Right renal cortex interstitium (tissue), 3 donors: Measurements from ENCODE around the gene CBFB. TPM values are rescaled to one million over a fixed set of nuclear protein-coding genes. Genes with fewer than 3 reads are reported as not detected.
"Not testable (repeated sequence)": the region's sequence is repeated elsewhere in the genome, so short reads cannot be mapped to it uniquely, and the experiment has no call there.

Source experiments
- DNase-seq, 3 donors: peaks; one replicate each; pipeline ENCODE4 v3.0.0-alpha.2; 2013; ENCODE audit warnings: low read depth in 3 of 3, low spot score in 2 of 3
- polyA plus RNA-seq, 3 donors: library from polyadenylated mRNA; unstranded; fragments of 120-200 nt; gene quantifications; one replicate each; pipeline ENCODE4 v1.2.1, GENCODE V29; 2013; ENCODE audit not compliant: insufficient read length in 3 of 3

CBFB gene
- polyA plus RNA-seq = 10 to 100 TPM; 64.9 to 70.8 (median 66.6) TPM

- peak in 1 of 3 donors; percentile 75 for DNase-seq
These were observed at the start of gene CBFB for GRCh38 chr16:67028696-67029253. Gene CBFB (plus strand): TSS chr16:67029149. CDS start chr16:67029408, 259 bp downstream.

DNA sequence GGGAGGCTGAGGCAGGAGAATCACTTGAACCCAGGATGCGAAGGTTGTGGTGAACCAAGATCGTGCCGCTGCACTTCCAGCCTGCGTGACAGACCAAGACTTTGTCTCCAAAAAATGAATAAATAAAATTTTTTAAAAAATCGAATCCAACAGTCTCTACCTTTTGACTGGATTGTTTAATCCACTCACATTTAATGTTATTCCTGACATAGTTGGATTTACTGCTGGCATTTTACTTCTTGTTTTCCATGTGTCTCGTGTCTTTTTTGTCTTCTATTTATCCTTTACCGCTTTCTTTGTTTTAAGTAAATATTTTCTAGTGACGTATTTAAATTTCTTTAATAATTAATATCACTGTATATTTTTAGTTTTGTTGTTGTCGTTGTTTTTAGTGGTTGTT, 45.9 kb upstream of the CBFB start:
- no peak for DNase-seq

DNA sequence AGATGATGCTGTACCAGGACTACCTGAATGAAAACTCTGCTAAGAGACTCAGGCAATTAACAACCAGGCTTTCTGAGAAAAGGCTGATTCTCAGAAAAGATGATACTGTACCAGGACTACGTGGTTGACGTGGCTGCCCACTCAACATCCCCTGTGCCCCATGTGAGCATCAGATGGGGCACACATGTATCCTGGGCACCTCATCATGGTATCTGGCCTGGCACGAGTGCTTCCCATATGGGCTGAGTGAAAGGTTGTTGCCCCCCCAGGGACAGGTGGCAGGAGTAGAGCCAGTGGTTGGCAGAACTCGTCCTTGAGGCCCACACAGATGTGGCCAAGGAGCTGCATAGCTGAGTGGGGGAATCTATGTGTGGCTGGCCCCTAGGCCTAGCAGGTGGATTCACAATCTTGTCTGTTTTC, 44.0 kb upstream of the CBFB start:
- DNase-seq = no peak

DNA sequence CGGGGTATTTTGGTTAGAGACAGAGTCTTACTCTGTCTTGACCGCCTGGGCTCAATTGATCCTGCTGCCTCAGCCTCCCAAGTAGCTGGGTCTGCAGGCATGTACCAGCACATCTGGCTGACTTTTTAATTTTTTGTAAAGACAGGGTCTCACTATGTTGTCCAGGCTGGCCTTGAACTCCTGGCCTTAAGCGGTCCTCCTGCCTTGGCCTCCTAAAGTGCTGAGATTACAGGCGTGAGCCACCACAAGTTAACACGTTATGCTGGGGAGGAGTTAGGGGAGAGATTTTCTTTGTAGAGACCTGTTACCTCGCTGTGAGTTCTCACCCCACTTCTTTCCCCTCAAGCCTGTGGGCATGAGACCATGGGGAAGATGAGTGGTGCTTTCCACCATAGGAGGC, 42.4 kb upstream of the CBFB start:
- no peak for DNase-seq

GRCh38 chr16:66988197-66988788, 40.7 kb upstream of the CBFB start, which contains the start of gene CES4A:
Gene CES4A (plus strand): TSS chr16:66988589. CDS start chr16:66988773, 184 bp downstream.
- DNase-seq = no peak

DNA sequence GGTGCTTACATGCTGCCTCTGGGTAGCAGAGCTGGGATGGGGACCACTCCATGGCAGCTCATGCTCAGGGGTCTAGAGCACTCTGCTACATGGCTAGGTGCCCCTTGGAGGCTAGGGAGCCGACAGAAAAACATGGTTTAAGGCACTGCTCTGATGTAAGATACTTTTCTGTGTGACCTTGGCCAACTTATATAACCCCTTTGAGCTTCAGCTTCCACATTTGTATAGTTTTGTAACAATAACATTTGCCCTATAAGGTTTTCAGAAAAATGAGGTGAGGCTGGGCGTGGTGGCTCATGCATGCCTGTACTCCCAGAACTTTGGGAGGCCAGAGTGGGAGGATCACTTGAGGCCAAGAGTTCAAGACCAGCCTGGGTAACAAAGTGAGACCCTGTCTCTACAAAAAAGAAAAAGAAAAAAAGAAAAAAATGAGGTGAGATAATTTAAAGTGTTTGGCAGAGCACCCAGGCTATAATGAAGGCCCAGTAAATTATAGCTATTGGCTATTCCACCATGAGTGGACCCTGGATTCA, 37.3 kb upstream of the CBFB start:
- no peak for DNase-seq

- DNase-seq = not testable (repeated sequence)
These were observed 35.4 kb upstream of the CBFB start for GRCh38 chr16:66993558-66993957.

DNA sequence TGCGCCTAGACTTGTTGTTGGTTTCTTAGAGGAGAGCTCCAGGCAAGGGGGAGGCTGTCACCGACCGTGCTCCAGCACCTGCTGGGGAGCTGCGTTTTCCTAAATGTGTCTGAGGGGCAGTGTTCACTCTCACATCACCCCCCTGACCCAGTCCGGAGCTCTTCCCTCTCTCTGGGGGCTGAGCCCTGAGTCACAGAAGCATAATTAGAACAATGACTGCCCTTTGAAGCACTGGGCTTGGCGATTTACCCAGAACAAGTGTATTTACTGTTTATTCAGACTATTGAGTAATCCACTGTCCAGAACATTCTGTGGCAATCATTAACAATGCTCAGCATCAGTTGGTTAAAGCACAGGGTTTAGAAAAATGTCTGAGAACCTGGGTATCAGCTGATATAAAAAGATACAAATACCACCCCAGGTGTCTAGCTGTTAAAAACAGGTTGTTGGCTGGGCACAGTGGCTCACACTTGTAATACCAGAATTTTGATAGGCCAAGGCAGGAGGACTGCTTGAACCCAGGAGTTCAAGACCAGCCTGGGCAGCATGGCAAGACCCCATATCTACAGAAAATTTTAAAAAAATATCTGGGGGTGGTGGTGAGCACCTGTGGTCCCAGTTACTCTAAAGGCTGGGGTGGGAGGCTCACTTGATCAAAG, 32.5 kb upstream of the CBFB start:
- DNase-seq = no peak

DNA sequence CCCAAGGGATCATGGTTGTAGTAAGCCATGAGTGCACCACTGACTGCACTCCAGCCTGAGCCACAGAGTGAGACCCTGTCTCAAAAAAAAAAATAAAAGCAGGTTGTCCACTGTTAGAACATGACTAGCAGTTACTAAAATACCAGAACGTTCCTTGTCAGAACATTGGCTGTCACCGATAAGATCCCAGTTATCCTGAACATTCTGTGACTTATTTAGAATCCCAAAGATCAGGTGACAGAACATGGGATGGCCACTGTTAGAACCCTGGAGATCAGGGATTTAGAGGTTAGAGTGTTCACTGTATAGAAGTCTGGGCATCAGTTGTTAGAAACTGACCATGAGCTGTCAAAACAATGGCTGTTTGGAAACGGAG, 32.0 kb upstream of the CBFB start:
- DNase-seq = no peak

DNA sequence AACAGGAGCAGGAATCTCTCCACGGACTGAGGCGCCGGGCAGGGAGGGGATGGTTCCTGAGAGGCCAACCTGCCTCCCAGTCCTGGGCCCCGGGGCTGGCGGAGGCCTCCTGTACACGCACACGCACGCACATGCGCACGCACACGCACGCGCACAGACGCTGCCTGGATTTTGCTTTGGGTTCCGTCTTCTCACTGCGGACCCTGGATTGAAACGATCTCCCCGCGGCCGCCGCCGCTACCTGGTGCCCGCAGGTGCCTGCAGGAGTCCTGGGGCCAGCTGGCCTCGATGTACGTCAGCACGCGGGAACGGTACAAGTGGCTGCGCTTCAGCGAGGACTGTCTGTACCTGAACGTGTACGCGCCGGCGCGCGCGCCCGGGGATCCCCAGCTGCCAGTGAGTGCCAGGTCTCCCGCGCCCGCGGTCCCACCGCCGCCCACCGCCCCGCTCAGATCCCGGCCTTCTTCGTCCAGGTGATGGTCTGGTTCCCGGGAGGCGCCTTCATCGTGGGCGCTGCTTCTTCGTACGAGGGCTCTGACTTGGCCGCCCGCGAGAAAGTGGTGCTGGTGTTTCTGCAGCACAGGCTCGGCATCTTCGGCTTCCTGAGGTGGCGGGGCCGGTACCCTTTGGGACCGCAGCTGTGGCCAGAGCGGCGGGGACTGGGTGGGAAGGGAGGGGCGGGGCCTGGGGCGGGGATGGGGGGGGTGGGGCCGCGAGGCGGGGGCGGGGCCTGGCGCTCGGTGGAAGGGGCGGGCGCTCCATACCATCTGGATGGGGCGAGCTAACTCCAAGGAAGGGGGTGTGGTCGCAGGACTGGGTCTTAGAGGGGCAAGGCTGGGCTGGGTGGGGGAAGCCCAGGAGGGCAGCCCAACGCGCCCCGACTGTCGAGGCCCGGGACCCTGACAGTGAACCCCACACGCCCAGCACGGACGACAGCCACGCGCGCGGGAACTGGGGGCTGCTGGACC, 28.3 kb upstream of the CBFB start:
- no peak for DNase-seq

DNA sequence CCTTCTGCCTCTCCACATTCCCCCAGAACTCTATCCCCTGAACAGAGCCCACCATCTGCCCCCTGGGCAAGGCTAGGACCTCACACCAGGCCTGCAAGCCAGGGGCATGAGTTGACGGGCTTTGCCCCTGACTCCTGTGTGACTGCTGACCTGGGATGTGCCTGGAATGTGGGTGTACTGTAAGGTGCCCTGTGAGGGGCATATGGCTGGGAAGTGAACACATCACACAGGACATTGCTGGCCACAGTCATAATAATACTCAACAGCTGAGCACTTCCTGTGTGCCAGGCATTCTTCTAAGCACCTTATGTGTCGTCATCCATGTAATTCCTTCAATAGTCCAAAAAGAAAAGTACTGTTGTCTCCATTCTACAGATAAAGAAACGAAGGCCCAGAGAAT, 27.2 kb upstream of the CBFB start:
- DNase-seq = no peak

DNA sequence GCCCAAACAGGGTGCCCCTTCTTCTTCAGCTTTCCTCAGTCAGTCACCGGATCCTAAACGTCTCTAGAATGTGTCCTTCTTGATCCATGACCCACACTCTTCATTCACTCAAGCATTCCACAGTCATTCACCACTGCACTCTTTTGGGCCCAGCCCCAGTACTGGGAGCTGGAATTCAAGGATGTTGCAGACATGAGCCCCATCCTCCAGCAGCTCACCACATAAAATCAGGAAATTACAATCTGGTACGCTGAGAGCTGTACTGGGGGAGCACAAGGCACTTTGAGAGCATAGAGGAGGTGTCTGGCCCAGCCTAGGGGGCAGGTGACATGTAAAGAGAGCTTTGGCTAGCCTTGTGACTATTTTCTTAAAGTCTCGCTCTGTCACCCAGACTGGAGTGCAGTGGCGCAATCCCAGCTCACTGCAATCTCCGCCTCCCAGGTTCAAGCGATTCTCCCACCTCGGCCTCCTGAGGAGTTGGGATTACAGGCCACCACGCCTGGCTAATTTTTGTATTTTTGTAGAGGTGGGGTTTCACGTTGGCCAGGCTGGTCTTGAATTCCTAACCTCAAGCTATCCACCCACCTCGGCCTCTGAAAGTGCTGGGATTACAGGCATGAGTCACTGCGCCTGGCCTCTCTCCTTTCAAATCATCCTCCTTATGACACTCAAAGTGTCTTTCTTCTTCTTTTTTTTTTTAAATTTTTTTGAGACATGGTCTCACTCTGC, 21.9 kb upstream of the CBFB start:
- DNase-seq = no peak

- no peak for DNase-seq
These were observed 19.8 kb upstream of the CBFB start for GRCh38 chr16:67009158-67009557.

GRCh38 chr16:67011274-67011673, 17.7 kb upstream of the CBFB start:
- DNase-seq = no peak

- no peak for DNase-seq
These were observed 15.6 kb upstream of the CBFB start for GRCh38 chr16:67013233-67013822.

DNA sequence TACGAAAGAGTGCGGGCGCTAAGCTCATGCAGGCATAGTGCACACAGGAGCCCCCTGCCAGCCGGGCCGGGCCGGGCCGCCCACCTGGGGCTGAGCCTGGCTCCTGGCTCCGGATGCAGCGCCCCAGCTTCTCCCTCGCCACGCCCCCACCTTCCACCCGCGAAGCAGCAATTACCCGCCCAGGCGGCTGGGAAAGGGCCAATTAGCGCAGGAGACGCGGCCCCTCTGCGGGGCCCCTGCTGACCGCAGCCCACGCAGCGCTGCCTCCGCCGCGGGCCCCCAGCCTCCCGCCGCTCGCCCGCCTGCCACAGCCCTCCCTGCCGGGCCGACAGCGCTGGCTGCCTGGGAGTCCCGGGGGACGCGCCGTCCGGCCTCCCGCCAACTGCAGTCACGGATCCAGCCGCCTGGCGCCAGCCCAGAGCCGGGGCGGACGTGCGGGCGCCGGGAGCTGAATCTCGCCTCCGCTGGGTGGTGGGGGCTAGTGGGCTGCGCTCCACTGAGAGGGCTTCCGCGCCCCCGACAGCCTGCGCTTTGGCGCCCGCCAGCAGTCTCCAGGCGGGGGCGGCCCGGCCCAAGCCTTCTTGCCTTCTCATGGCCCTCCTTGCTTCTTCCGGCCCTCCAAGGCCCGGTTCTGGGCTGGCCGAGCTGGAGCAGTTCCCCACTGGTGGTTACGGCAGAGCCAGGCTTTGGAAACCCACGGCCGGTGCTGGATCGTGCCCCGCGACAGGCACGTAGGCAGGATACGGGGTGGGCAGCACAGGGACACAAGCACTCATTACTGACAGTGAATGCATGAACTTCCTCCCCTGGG, 14.9 kb upstream of the CBFB start:
- peak in 1 of 3 donors; percentile 75 for DNase-seq

DNA sequence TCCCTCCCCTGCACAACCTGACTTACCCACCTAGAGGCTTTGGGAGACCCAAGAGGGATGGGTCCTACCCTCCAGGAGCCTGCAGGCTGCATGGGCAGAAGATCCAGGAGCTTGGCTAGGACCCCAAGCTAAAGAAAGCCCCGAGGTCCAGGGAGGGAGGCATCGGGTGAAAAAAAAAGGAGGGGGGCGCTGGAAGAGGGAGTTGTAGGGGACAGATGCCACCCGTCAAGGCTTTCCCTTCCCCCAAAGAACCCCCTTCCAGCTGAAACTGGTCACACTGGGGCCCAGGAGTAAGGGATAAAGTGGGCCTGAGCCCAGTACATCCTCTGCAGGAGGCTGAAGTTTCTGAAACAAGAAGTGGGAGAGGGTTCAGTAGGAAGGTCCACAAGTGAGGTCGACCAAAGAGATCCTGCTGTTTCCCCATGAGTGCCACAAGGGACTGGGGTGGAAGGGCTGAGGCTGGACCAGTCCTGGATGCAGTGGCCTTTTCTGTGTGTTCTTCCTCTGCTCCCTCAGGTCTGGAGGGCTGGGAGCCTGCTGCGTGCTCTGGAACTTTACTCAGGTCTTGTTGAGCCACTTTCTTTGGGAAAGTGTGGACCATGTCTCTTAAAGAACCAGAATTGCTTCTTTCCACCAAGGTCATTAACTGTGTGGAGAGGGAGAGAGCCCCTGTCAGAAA, 14.2 kb upstream of the CBFB start:
- no peak for DNase-seq

DNA sequence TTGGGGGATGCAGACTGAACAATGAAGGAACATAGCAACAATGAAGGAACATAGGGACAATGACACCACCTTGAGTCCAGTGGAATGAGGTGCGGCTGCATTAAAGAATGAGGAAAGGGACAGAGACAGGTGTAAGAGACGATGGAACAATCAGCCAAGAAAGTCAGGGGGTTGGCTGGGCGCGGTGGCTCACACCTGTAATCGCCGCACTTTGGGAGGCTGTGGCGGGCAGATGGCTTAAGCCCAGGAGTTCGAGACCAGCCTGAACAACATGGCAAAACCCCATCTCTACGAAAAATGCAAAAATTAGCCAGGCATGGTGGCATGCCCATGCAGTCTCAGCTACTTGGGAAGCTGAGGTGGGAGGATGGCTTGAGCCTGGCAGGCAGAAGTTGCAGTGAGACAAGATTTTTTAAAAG, 13.6 kb upstream of the CBFB start:
- DNase-seq = no peak
